ENCODE data around the gene LRBA. TPM values are rescaled to one million over a fixed set of nuclear protein-coding genes. Genes with fewer than 3 reads are reported as not detected.

LRBA gene
- total and polyA plus RNA-seq, 2 of the 4 experiments (the other 2 are of a cell fraction), result 10.2 to 51.6 TPM

- H3K9me3 ChIP-seq (ENCODE audit: control insufficient read depth, insufficient read depth, low read length), result no peaks in the 10 kb centered on the region
- no peak overlapping the region for H2BK15ac ChIP-seq (ENCODE audit: low read depth, low read length)
- no peak overlapping the region for H4K91ac ChIP-seq (ENCODE audit: insufficient read depth, low read depth, low read length)
- H3K23ac ChIP-seq (ENCODE audit: low read depth, low read length), result no peak overlapping the region
- H3K9me1 ChIP-seq (ENCODE audit: insufficient read depth, low read length), result no peaks in the 10 kb centered on the region
- no peak overlapping the region for H2AFZ ChIP-seq (replicated peaks; ENCODE audit: low read length, poor library complexity)
- H4K5ac ChIP-seq (ENCODE audit: low read depth, low read length), result no peak overlapping the region
- H3K4me1 ChIP-seq (ENCODE audit: control insufficient read depth, insufficient read depth, low read length), result no peaks in the 10 kb centered on the region
- WGBS, 2 experiments (ENCODE audit: extremely low coverage in 2 of 2, insufficient read length in 1 of 2), result 60% methylated on average over 2 of the region's 4 CpGs; no CpG with 5 or more reads in 1 of the 2 experiments
- no peak overlapping the region for H4K8ac ChIP-seq (ENCODE audit: low read depth in 2 of 2, low read length in 2 of 2)
- ChIA-PET POLR2A (ENCODE audit: unreplicated experiment) (no interaction called here), CTCF (interaction anchor here (0.7 kb wide), 1 partner anchor 150 kb away, joined by 7 read pairs; no protein-coding TSS in a partner anchor)
- H3K79me1 ChIP-seq (ENCODE audit: low read depth in 1 of 2, low read length in 2 of 2), result no peaks in the 10 kb centered on the region
- H2BK120ac ChIP-seq (ENCODE audit: low read depth, low read length), result no peak overlapping the region
- H3K27me3 ChIP-seq (ENCODE audit: control insufficient read depth, insufficient read depth, low read length), result no peaks in the 10 kb centered on the region
- no peak overlapping the region for H2AK9ac ChIP-seq (replicated peaks; ENCODE audit: low read depth, low read length, poor library complexity)
- no peak overlapping the region for H3K27ac ChIP-seq (ENCODE audit: insufficient read depth, low read length)
- no peak overlapping the region for H3K14ac ChIP-seq (replicated peaks; ENCODE audit: low read depth, low read length)
- ATAC-seq (ENCODE audit: low read depth) (no peak), DNase-seq (no peak)
- no peak overlapping the region for H2AK5ac ChIP-seq (ENCODE audit: low read depth, low read length)
- H3K4ac ChIP-seq (ENCODE audit: low read depth, low read length), result no peak overlapping the region
- dilution Hi-C loops (cut with HindIII; ENCODE audit: low sequenced_read_pairs, unreplicated experiment) (no loop called here), intact Hi-C loops (cut with micrococcal nuclease) (no loop called here), in situ Hi-C loops (cut with MboI; ENCODE audit: low sequenced_read_pairs) (no loop called here)
- no peak overlapping the region for H3K18ac ChIP-seq (ENCODE audit: low read depth, low read length)
- H4K20me1 ChIP-seq (ENCODE audit: insufficient read depth, low read length), result no peaks in the 10 kb centered on the region
- H3K36me3 ChIP-seq (ENCODE audit: control insufficient read depth, insufficient read depth, low read length), result no peaks in the 10 kb centered on the region
- H2BK5ac ChIP-seq (ENCODE audit: low read depth, low read length, poor library complexity, severe bottlenecking), result no peak overlapping the region
- H3K9ac ChIP-seq (ENCODE audit: low read depth, low read length), result no peak overlapping the region
- no peak overlapping the region for H3K56ac ChIP-seq (ENCODE audit: extremely low read depth, insufficient read depth, low read length)
- no TSS peak for BruUV-seq (replicated peaks)
- H2BK20ac ChIP-seq (ENCODE audit: low read depth, low read length), result no peak overlapping the region
- H3K4me3 ChIP-seq (ENCODE audit: insufficient read depth, low read depth, low read length), result no peak overlapping the region
- H3K4me2 ChIP-seq (ENCODE audit: low read depth, low read length), result no peak overlapping the region
- TF ChIP-seq USF2 (IDR thresholded peaks at IDR 0.05; ENCODE audit: low read depth, low read length), result no peak
These were observed 31.5 kb upstream of the LRBA start for GRCh38 chr4:151046609-151047008.
